ENCODE measurements around the gene FOXL1. TPM values are rescaled to one million over a fixed set of nuclear protein-coding genes. Genes with fewer than 3 reads are reported as not detected.

Gene FOXL1
- total RNA-seq (1 to 10 TPM; 2.0 to 2.5 TPM), polyA plus RNA-seq (under 1 TPM; 0.41 to 0.68 TPM)
- long read RNA-seq, donor 1, transcript FOXL1-201 (1 exons, 3,655 nt): major isoform, 9 of 9 reads
- long read RNA-seq, donor 1, partial matches to known transcripts: 0 of 9 reads
- long read RNA-seq, donor 1, other reads (novel, unspliced or antisense): 0 of 9 reads
- long read RNA-seq, donor 2, partial matches to known transcripts: 0 of 1 reads
- long read RNA-seq, donor 2, other reads (novel, unspliced or antisense): 0 of 1 reads
- long read RNA-seq, donor 3, partial matches to known transcripts: 0 of 2 reads
- long read RNA-seq, donor 3, other reads (novel, unspliced or antisense): 0 of 2 reads
- long read RNA-seq, donor 4, transcript FOXL1-201 (1 exons, 3,655 nt): major isoform, 6 of 6 reads
- long read RNA-seq, donor 4, partial matches to known transcripts: 0 of 6 reads
- long read RNA-seq, donor 4, other reads (novel, unspliced or antisense): 0 of 6 reads
- long read RNA-seq, donor 5, transcript FOXL1-201 (1 exons, 3,655 nt): major isoform, 11 of 11 reads
- long read RNA-seq, donor 5, partial matches to known transcripts: 0 of 11 reads
- long read RNA-seq, donor 5, other reads (novel, unspliced or antisense): 0 of 11 reads

DNA sequence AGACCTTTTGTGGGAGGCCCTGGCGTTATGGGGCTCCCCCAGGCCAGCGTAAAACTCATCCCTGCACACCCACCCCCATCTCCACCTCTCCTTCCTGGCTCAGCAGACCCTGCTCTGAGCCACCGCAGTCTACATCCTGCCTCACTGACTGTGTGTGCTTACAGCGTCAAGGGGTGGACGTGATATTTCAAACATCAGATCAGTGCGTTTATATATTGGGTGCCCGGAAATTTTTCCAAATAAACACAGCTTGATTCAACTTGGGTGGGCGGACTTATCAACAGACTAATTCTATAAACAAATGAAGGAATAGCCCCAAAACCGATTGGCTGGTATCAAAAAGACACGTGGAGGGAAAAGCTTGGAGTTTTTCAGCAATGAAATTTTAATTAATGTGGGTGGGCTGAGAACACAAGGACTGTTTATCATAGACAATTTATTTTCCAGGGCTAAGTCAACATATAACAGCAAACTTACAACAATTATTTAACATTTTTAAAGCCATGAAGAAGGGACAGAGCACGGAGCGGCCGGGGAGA lies at the start of gene FOXL1:
TSS of gene FOXL1 (plus strand) at position 489 of the 539 bp plus-strand sequence. CDS start 175 bp downstream, outside the sequence.
- Histone ChIP-seq H3K4me1 (ENCODE audit: control insufficient read depth in 5 of 5, insufficient read depth in 5 of 5, low read length in 5 of 5) (peaks cover 0 to 56% (median 13%) of the 10 kb centered on the region in 5 donors), H3K27ac (ENCODE audit: low read depth in 1 of 2, low read length in 1 of 2) (peak within 1 kb of the TSS; percentile 37 to 67), H3K9ac (ENCODE audit: insufficient read depth in 1 of 2, low read length in 2 of 2) (no peak within 1 kb of the TSS), H3K27me3 (ENCODE audit: control insufficient read depth in 3 of 3, insufficient read depth in 3 of 3, low read length in 2 of 3) (peaks cover 17 to 58% (median 39%) of the 10 kb centered on the region in 3 donors), H3K36me3 (ENCODE audit: control insufficient read depth in 4 of 4, insufficient read depth in 4 of 4, low read length in 4 of 4) (no peaks in the 10 kb centered on the region), H3K9me3 (ENCODE audit: control insufficient read depth in 4 of 4, insufficient read depth in 3 of 4, low read length in 3 of 4) (no peaks in the 10 kb centered on the region), H3K4me3 (no peak within 1 kb of the TSS)
- ATAC-seq (ENCODE audit: insufficient read depth, low FRiP score) (no peak), DNase-seq (peak; percentile 87 to 99 (median 98))
- WGBS, 2 donors: 39 to 60% methylated on average over 13 of the region's 13 CpGs
- TF ChIP-seq CTCF (IDR thresholded peaks at IDR 0.05; ENCODE audit: control extremely low read depth, extremely low read depth): no peak

- no peak overlapping the region for H3K4me3 ChIP-seq
- peaks cover 0 to 17% (median 8%) of the 10 kb centered on the region in 5 donors for H3K4me1 ChIP-seq (ENCODE audit: control insufficient read depth in 5 of 5, insufficient read depth in 5 of 5, low read length in 5 of 5)
- no peak overlapping the region for H3K27ac ChIP-seq (ENCODE audit: low read depth in 1 of 2, low read length in 1 of 2)
- no peak for ATAC-seq (ENCODE audit: insufficient read depth, low FRiP score)
- DNase-seq: no peak
- 83 to 94% methylated on average over 8 of the region's 8 CpGs for WGBS, 2 donors
- no peak for TF ChIP-seq CTCF (IDR thresholded peaks at IDR 0.05; ENCODE audit: control extremely low read depth, extremely low read depth)
- no peaks in the 10 kb centered on the region for H3K9me3 ChIP-seq (ENCODE audit: control insufficient read depth in 4 of 4, insufficient read depth in 3 of 4, low read length in 3 of 4)
- peaks cover 0 to 12% (median 0%) of the 10 kb centered on the region in 4 donors for H3K36me3 ChIP-seq (ENCODE audit: control insufficient read depth in 4 of 4, insufficient read depth in 4 of 4, low read length in 4 of 4)
- no peaks in the 10 kb centered on the region for H3K27me3 ChIP-seq (ENCODE audit: control insufficient read depth in 3 of 3, insufficient read depth in 3 of 3, low read length in 2 of 3)
- no peak overlapping the region for H3K9ac ChIP-seq (ENCODE audit: insufficient read depth in 1 of 2, low read length in 2 of 2)
These were observed 49.2 kb upstream of the FOXL1 start for GRCh38 chr16:86529160-86529559.

GRCh38 chr16:86530251-86531190 lies 47.8 kb upstream of the FOXL1 start:
- Histone ChIP-seq H3K4me3 (no peak overlapping the region), H3K27ac (ENCODE audit: low read depth in 1 of 2, low read length in 1 of 2) (no peak overlapping the region), H3K9ac (ENCODE audit: insufficient read depth in 1 of 2, low read length in 2 of 2) (peak overlapping the region in 1 of 2 donors; percentile 42), H3K9me3 (ENCODE audit: control insufficient read depth in 4 of 4, insufficient read depth in 3 of 4, low read length in 3 of 4) (no peaks in the 10 kb centered on the region), H3K27me3 (ENCODE audit: control insufficient read depth in 3 of 3, insufficient read depth in 3 of 3, low read length in 2 of 3) (no peaks in the 10 kb centered on the region), H3K4me1 (ENCODE audit: control insufficient read depth in 5 of 5, insufficient read depth in 5 of 5, low read length in 5 of 5) (peaks cover 0 to 17% (median 8%) of the 10 kb centered on the region in 5 donors), H3K36me3 (ENCODE audit: control insufficient read depth in 4 of 4, insufficient read depth in 4 of 4, low read length in 4 of 4) (peaks cover 0 to 12% (median 0%) of the 10 kb centered on the region in 4 donors)
- 86 to 91% methylated on average over 31 of the region's 31 CpGs for WGBS, 2 donors
- ATAC-seq (ENCODE audit: insufficient read depth, low FRiP score) (no peak), DNase-seq (no peak)
- TF ChIP-seq CTCF (IDR thresholded peaks at IDR 0.05; ENCODE audit: control extremely low read depth, extremely low read depth): no peak

Data from lung (tissue), 16 donors.